CD4-positive, alpha-beta T cell (primary cell): Measurements from ENCODE around the gene GABRD. TPM values are rescaled to one million over a fixed set of nuclear protein-coding genes. Genes with fewer than 3 reads are reported as not detected.
A peak's percentile ranks its signal among the peaks of the same experiment; 100 is the strongest.

ENCODE experiments used
- ATAC-seq: fragments of 200-7000 bp; cut with Tn5 transposase; one replicate; pipeline ENCODE4 v1.10.0; 2022; ENCODE audit warnings: mild to moderate bottlenecking; ENCODE audit not compliant: poor library complexity
- CTCF ChIA-PET: fragments of 350-600 bp; sonication (Branson Sonifier 250); formaldehyde crosslinking; loops from one replicate; lab custom pipeline; 2021; ENCODE audit warnings: antibody characterized with exemption, inconsistent platforms; lab: Charles Lee
- POLR2A ChIA-PET: fragments of 350-600 bp; sonication (Branson Sonifier 250); formaldehyde crosslinking; loops from one replicate; lab custom pipeline; 2021; ENCODE audit warnings: antibody characterized with exemption, inconsistent platforms; lab: Charles Lee
- DNase-seq, 14 experiments: peaks; one replicate each; pipeline ENCODE4 v3.0.0-alpha.2; 2013 to 2020; ENCODE audit warnings: mixed read lengths in 2 of 14
- H3K27ac ChIP-seq, 2 donors: one replicate each; pipeline versions ENCODE4 v1.5.1 to v1.7.0; 2013; ENCODE audit warnings: low read length in 2 of 2, low read depth in 1 of 2, mild to moderate bottlenecking in 1 of 2
- H3K27me3 ChIP-seq, 2 experiments: 1 replicate in 1 of 2; 2 replicates in 1 of 2; pipeline versions ENCODE4 v1.6.1 to v1.7.0; 2013; ENCODE audit warnings: low read length in 2 of 2, control low read depth in 1 of 2, mild to moderate bottlenecking in 1 of 2, moderate library complexity in 1 of 2; ENCODE audit not compliant: insufficient read depth in 2 of 2, control insufficient read depth in 1 of 2
- H3K36me3 ChIP-seq: one replicate; pipeline ENCODE4 v1.6.1; 2013; ENCODE audit warnings: low read length, control low read depth; ENCODE audit not compliant: insufficient read depth
- H3K4me1 ChIP-seq: one replicate; pipeline ENCODE4 v1.6.1; 2013; ENCODE audit warnings: low read length, control low read depth; ENCODE audit not compliant: insufficient read depth
- H3K4me3 ChIP-seq: one replicate; pipeline ENCODE4 v1.5.1; 2013; ENCODE audit warnings: mild to moderate bottlenecking, low read length, moderate library complexity
- H3K9me3 ChIP-seq, 2 experiments: 1 replicate in 1 of 2; 2 replicates in 1 of 2; pipeline versions ENCODE4 v1.6.1 to v1.7.0; 2013; ENCODE audit warnings: low read length in 2 of 2, mild to moderate bottlenecking in 2 of 2, control low read depth in 1 of 2, moderate library complexity in 1 of 2; ENCODE audit not compliant: control insufficient read depth in 1 of 2, insufficient read depth in 1 of 2
- H3K27ac Mint-ChIP-seq: one replicate; pipeline ENCODE4 v1.8.0; 2020; ENCODE audit warnings: mixed read lengths
- H3K27me3 Mint-ChIP-seq: one replicate; pipeline ENCODE4 v1.8.0; 2021; ENCODE audit warnings: mixed read lengths
- H3K36me3 Mint-ChIP-seq: one replicate; pipeline ENCODE4 v1.8.0; 2021; ENCODE audit warnings: low read depth, mixed read lengths
- H3K4me1 Mint-ChIP-seq: one replicate; pipeline ENCODE4 v1.8.0; 2021; ENCODE audit warnings: low read depth, mixed read lengths
- H3K4me3 Mint-ChIP-seq: one replicate; pipeline ENCODE4 v1.8.0; 2020; ENCODE audit warnings: mild to moderate bottlenecking, mixed read lengths
- H3K9me3 Mint-ChIP-seq: one replicate; pipeline ENCODE4 v1.8.0; 2020; ENCODE audit warnings: mixed read lengths
- intact Hi-C, 2 experiments: fragments of 100-400 bp; cut with DNase I in 1 of 2; cut with micrococcal nuclease in 1 of 2; formaldehyde crosslinking; loops; one replicate each; pipeline versions ENCODE4 v1.15.1 to v1.9.0; 2023 to 2025; cut with DNase I, micrococcal nuclease
- total RNA-seq, 174 experiments: library from RNA in 2 of 174; stranded (reverse) in 2 of 174; gene quantifications; one replicate each; pipeline ENCODE4 v1.2.3 and lab custom pipeline; 2021 to 2026
- TF ChIP-seq, protein P1 (sequence below): fragments of 200-600 bp; IDR thresholded peaks from one replicate; pipeline ENCODE4 v1.8.0; 2022; ENCODE audit warnings: antibody characterized with exemption, mild to moderate bottlenecking

GABRD gene
- total RNA-seq, 2 experiments from 2014 or later, result 0.38 to 0.42 TPM

DNA sequence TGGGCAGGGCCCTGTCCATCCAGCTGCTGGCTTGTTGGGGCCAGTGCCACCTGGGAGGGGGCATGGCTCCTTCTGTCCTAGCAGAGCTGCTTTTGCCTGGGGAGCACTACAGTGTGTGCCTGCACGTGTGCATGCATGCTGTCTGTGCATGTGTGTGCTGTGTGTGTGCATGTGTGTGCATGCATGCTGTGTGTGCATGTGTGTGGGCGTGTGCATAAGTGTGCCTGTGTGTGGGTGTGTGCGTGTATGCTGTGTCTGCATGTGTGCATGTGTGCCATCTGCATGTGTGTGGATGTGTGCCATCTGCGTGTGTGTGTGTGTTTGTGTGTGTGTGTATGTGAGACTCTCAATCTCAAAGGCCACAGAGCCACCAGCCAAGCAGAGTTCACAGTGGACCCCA is 22.7 kb downstream of the GABRD start:
- Mint-ChIP-seq H3K36me3 (no peaks in the 10 kb centered on the region), H3K27ac (no peak overlapping the region)

GRCh38 chr1:2042830-2043773 is 24.0 kb downstream of the GABRD start:
- TF ChIP-seq, protein P1, sequence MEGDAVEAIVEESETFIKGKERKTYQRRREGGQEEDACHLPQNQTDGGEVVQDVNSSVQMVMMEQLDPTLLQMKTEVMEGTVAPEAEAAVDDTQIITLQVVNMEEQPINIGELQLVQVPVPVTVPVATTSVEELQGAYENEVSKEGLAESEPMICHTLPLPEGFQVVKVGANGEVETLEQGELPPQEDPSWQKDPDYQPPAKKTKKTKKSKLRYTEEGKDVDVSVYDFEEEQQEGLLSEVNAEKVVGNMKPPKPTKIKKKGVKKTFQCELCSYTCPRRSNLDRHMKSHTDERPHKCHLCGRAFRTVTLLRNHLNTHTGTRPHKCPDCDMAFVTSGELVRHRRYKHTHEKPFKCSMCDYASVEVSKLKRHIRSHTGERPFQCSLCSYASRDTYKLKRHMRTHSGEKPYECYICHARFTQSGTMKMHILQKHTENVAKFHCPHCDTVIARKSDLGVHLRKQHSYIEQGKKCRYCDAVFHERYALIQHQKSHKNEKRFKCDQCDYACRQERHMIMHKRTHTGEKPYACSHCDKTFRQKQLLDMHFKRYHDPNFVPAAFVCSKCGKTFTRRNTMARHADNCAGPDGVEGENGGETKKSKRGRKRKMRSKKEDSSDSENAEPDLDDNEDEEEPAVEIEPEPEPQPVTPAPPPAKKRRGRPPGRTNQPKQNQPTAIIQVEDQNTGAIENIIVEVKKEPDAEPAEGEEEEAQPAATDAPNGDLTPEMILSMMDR, result no peak
- Mint-ChIP-seq H3K27ac (no peak overlapping the region), H3K9me3 (no peaks in the 10 kb centered on the region), H3K36me3 (no peaks in the 10 kb centered on the region), H3K4me3 (no peak overlapping the region), H3K4me1 (peaks cover 14% of the 10 kb centered on the region), H3K27me3 (peaks cover 6% of the 10 kb centered on the region)
- peaks cover 9 to 11% of the 10 kb centered on the region in 2 experiments for H3K27me3 ChIP-seq
- peaks cover 23% of the 10 kb centered on the region for H3K4me1 ChIP-seq
- no peaks in the 10 kb centered on the region for H3K36me3 ChIP-seq
- ChIA-PET CTCF (no interaction called here), POLR2A (no interaction called here)
- ATAC-seq (no peak), DNase-seq (no peak)
- no peak overlapping the region for H3K27ac ChIP-seq
- peaks cover 0 to 11% of the 10 kb centered on the region in 2 experiments for H3K9me3 ChIP-seq
- no peak overlapping the region for H3K4me3 ChIP-seq
- intact Hi-C loops, result no loop called here

More for the DNA sequence above, 22.7 kb downstream of the GABRD start:
- intact Hi-C loops, result no loop called here
- TF ChIP-seq, protein P1, result no peak
- Histone ChIP-seq H3K36me3 (no peaks in the 10 kb centered on the region), H3K9me3 (peaks cover 0 to under 1% of the 10 kb centered on the region in 2 experiments), H3K4me3 (no peak overlapping the region), H3K27ac (no peak overlapping the region), H3K27me3 (peaks cover 1 to 5% of the 10 kb centered on the region in 2 experiments), H3K4me1 (peaks cover 23% of the 10 kb centered on the region)
- ATAC-seq, result no peak
- Mint-ChIP-seq H3K4me1 (peaks cover 14% of the 10 kb centered on the region), H3K4me3 (no peak overlapping the region), H3K9me3 (no peaks in the 10 kb centered on the region), H3K27me3 (peaks cover 6% of the 10 kb centered on the region)
- ChIA-PET CTCF (no interaction called here), POLR2A (no interaction called here)
- no peak for DNase-seq

- TF ChIP-seq, protein P1, result no peak
- no peaks in the 10 kb centered on the region for H3K9me3 Mint-ChIP-seq
- H3K36me3 Mint-ChIP-seq, result no peaks in the 10 kb centered on the region
- intact Hi-C loops, result loop anchor here in 1 of 2 experiments (1.0 kb wide), 1 partner anchor 100 kb away; no protein-coding TSS in a partner anchor
- no peaks in the 10 kb centered on the region for H3K36me3 ChIP-seq
- H3K27me3 ChIP-seq, result peaks cover 9 to 16% of the 10 kb centered on the region in 2 experiments
- H3K27ac Mint-ChIP-seq, result no peak overlapping the region
- ChIA-PET POLR2A (no interaction called here), CTCF (interaction anchor here (1.0 to 1.3 kb wide), 2 partner anchors 13 to 208 kb away, joined by 3 to 4 read pairs; no protein-coding TSS in a partner anchor)
- ATAC-seq (no peak), DNase-seq (no peak)
- H3K9me3 ChIP-seq, result peaks cover 0 to 11% of the 10 kb centered on the region in 2 experiments
- H3K27ac ChIP-seq, result no peak overlapping the region
- peaks cover 11% of the 10 kb centered on the region for H3K27me3 Mint-ChIP-seq
- H3K4me1 ChIP-seq, result peaks cover 23% of the 10 kb centered on the region
- H3K4me3 ChIP-seq, result no peak overlapping the region
- H3K4me1 Mint-ChIP-seq, result peaks cover 15% of the 10 kb centered on the region
- peak overlapping the region; percentile 67 for H3K4me3 Mint-ChIP-seq
Measured at GRCh38 chr1:2043886-2044285, 24.7 kb downstream of the GABRD start.
